IMR-90 (cell line): ENCODE measurements around the gene FPR3. TPM values are rescaled to one million over a fixed set of nuclear protein-coding genes. Genes with fewer than 3 reads are reported as not detected.

ENCODE experiments used
- ATAC-seq: fragments of 200-7000 bp; cut with Tn5 transposase; 2 replicates; pipeline ENCODE4 v1.9.1; 2020; ENCODE audit warnings: low read depth, mild to moderate bottlenecking, moderate library complexity
- BruUV-seq: library from RNA; stranded (reverse); fragments of 400-500 nt; replicated peaks from 2 replicates; lab custom pipeline; 2021; lab: Mats Ljungman, UMichigan
- CTCF ChIA-PET: fragments of 300-600 bp; formaldehyde crosslinking; extraction: SDS; loops from one replicate; lab custom pipeline; 2021; ENCODE audit warnings: antibody characterized with exemption; lab: Yijun Ruan, JAX
- POLR2A ChIA-PET: fragments of 300-600 bp; sonication (Branson Sonifier 250); formaldehyde crosslinking; loops from one replicate; lab custom pipeline; 2022; ENCODE audit warnings: antibody characterized with exemption; ENCODE audit not compliant: unreplicated experiment; lab: Charles Lee
- DNase-seq: peaks from one replicate; pipeline ENCODE4 v3.0.0; 2013
- H2AFZ ChIP-seq: replicated peaks from 2 replicates; pipeline ENCODE3; 2013; ENCODE audit warnings: low read length, mild to moderate bottlenecking; ENCODE audit not compliant: poor library complexity
- H2AK5ac ChIP-seq: 2 replicates; pipeline ENCODE4 v1.6.1; 2013; ENCODE audit warnings: low read depth, low read length, inconsistent platforms
- H2AK9ac ChIP-seq: replicated peaks from 2 replicates; pipeline ENCODE3; 2013; ENCODE audit warnings: mild to moderate bottlenecking, low read depth, low read length, moderate library complexity; ENCODE audit not compliant: poor library complexity
- H2BK120ac ChIP-seq: 2 replicates; pipeline ENCODE4 v1.6.1; 2013; ENCODE audit warnings: low read depth, low read length, inconsistent platforms
- H2BK15ac ChIP-seq: 3 replicates; pipeline ENCODE4 v1.6.1; 2013; ENCODE audit warnings: low read depth, low read length, inconsistent platforms
- H2BK20ac ChIP-seq: 2 replicates; pipeline ENCODE4 v1.6.1; 2013; ENCODE audit warnings: low read depth, mild to moderate bottlenecking, inconsistent platforms, low read length, moderate library complexity
- H2BK5ac ChIP-seq: 2 replicates; pipeline ENCODE4 v1.6.1; 2013; ENCODE audit warnings: mild to moderate bottlenecking, low read depth, low read length, inconsistent platforms; ENCODE audit not compliant: poor library complexity, severe bottlenecking
- H3K14ac ChIP-seq: replicated peaks from 2 replicates; pipeline ENCODE4 v1.6.1; 2013; ENCODE audit warnings: low read depth, low read length, inconsistent platforms
- H3K18ac ChIP-seq: 2 replicates; pipeline ENCODE4 v1.6.1; 2013; ENCODE audit warnings: low read depth, low read length, control low read depth
- H3K23ac ChIP-seq: 2 replicates; pipeline ENCODE4 v1.6.1; 2013; ENCODE audit warnings: low read depth, low read length, inconsistent platforms
- H3K27ac ChIP-seq: 2 replicates; pipeline ENCODE4 v1.5.1; 2013; ENCODE audit warnings: mild to moderate bottlenecking, control low read depth, low read length; ENCODE audit not compliant: insufficient read depth
- H3K27me3 ChIP-seq: 2 replicates; pipeline ENCODE4 v1.6.1; 2013; ENCODE audit warnings: low read length; ENCODE audit not compliant: control insufficient read depth, insufficient read depth
- H3K36me3 ChIP-seq: 2 replicates; pipeline ENCODE4 v1.6.1; 2013; ENCODE audit warnings: low read length, mixed read lengths; ENCODE audit not compliant: control insufficient read depth, insufficient read depth
- H3K4ac ChIP-seq: 2 replicates; pipeline ENCODE4 v1.6.1; 2013; ENCODE audit warnings: low read depth, low read length, inconsistent platforms
- H3K4me1 ChIP-seq: 2 replicates; pipeline ENCODE4 v1.6.1; 2013; ENCODE audit warnings: low read length, mixed read lengths; ENCODE audit not compliant: control insufficient read depth, insufficient read depth
- H3K4me2 ChIP-seq: 2 replicates; pipeline ENCODE4 v1.6.1; 2013; ENCODE audit warnings: low read depth, mild to moderate bottlenecking, control low read depth, low read length, moderate library complexity
- H3K4me3 ChIP-seq: 2 replicates; pipeline ENCODE4 v1.5.1; 2013; ENCODE audit warnings: low read depth, mild to moderate bottlenecking, control low read depth, low read length, moderate library complexity; ENCODE audit not compliant: insufficient read depth
- H3K56ac ChIP-seq: 2 replicates; pipeline ENCODE4 v1.6.1; 2013; ENCODE audit warnings: low read length, inconsistent platforms; ENCODE audit not compliant: insufficient read depth; ENCODE audit errors: extremely low read depth
- H3K79me1 ChIP-seq, 2 experiments: 2 replicates each; pipeline ENCODE4 v1.6.1; 2013; ENCODE audit warnings: low read length in 2 of 2, inconsistent platforms in 1 of 2, low read depth in 1 of 2
- H3K9ac ChIP-seq: 2 replicates; pipeline ENCODE4 v1.6.1; 2013; ENCODE audit warnings: low read depth, low read length, control low read depth
- H3K9me1 ChIP-seq: 2 replicates; pipeline ENCODE4 v1.6.1; 2013; ENCODE audit warnings: low read length, inconsistent platforms; ENCODE audit not compliant: insufficient read depth
- H3K9me3 ChIP-seq: 2 replicates; pipeline ENCODE4 v1.6.1; 2013; ENCODE audit warnings: low read length; ENCODE audit not compliant: control insufficient read depth, insufficient read depth
- H4K20me1 ChIP-seq: 2 replicates; pipeline ENCODE4 v1.6.1; 2013; ENCODE audit warnings: low read length, inconsistent platforms; ENCODE audit not compliant: insufficient read depth
- H4K5ac ChIP-seq: 2 replicates; pipeline ENCODE4 v1.6.1; 2013; ENCODE audit warnings: mild to moderate bottlenecking, low read depth, low read length, control low read depth
- H4K8ac ChIP-seq, 2 experiments: 2 replicates each; pipeline ENCODE4 v1.6.1; 2013; ENCODE audit warnings: low read depth in 2 of 2, low read length in 2 of 2, control low read depth in 1 of 2, inconsistent platforms in 1 of 2
- H4K91ac ChIP-seq: 2 replicates; pipeline ENCODE4 v1.6.1; 2013; ENCODE audit warnings: low read depth, low read length, inconsistent platforms; ENCODE audit not compliant: insufficient read depth
- BHLHE40 ChIP-seq: fragments of 150-350 bp; IDR thresholded peaks from 2 replicates; pipeline ENCODE4 v1.6.1; 2016; ENCODE audit warnings: mild to moderate bottlenecking, low read depth, low read length
- CEBPB ChIP-seq: IDR thresholded peaks from 2 replicates; pipeline ENCODE4 v1.6.1; 2012; ENCODE audit warnings: low read depth, low read length, improper control_type of control experiment
- CHD1 ChIP-seq: IDR thresholded peaks from 2 replicates; pipeline ENCODE4 v1.6.1; 2012; ENCODE audit warnings: low read depth, low read length, improper control_type of control experiment
- CTCF ChIP-seq: conservative IDR thresholded peaks from 2 replicates; pipeline ENCODE4 v1.5.1; 2012; ENCODE audit warnings: mild to moderate bottlenecking, low read depth, low read length, improper control_type of control experiment
- FOS ChIP-seq: fragments of 150-350 bp; IDR thresholded peaks from 2 replicates; pipeline ENCODE4 v1.6.1; 2016; ENCODE audit warnings: low read depth, low read length
- MAFK ChIP-seq: IDR thresholded peaks from 2 replicates; pipeline ENCODE4 v1.6.1; 2012; ENCODE audit warnings: low read depth, low read length, improper control_type of control experiment
- MAZ ChIP-seq: IDR thresholded peaks from 2 replicates; pipeline ENCODE4 v1.6.1; 2012; ENCODE audit warnings: low read depth, mild to moderate bottlenecking, low read length, improper control_type of control experiment, moderate library complexity, borderline replicate concordance
- MXI1 ChIP-seq: IDR thresholded peaks from 2 replicates; pipeline ENCODE4 v1.6.1; 2012; ENCODE audit warnings: low read depth, mild to moderate bottlenecking, low read length, moderate library complexity, borderline replicate concordance
- NFE2L2 ChIP-seq: fragments of 150-350 bp; IDR thresholded peaks from 2 replicates; pipeline ENCODE4 v1.6.1; 2016; ENCODE audit warnings: low read depth, mild to moderate bottlenecking, low read length
- POLR2A ChIP-seq: IDR thresholded peaks from 2 replicates; pipeline ENCODE4 v1.6.1; 2012; ENCODE audit warnings: mild to moderate bottlenecking, low read depth, low read length
- RAD21 ChIP-seq: IDR thresholded peaks from 2 replicates; pipeline ENCODE4 v1.6.1; 2012; ENCODE audit warnings: low read length, improper control_type of control experiment
- RCOR1 ChIP-seq: IDR thresholded peaks from 2 replicates; pipeline ENCODE4 v1.6.1; 2012; ENCODE audit warnings: mild to moderate bottlenecking, low read length, improper control_type of control experiment; ENCODE audit not compliant: insufficient replicate concordance
- RFX5 ChIP-seq: IDR thresholded peaks from 2 replicates; pipeline ENCODE4 v1.8.0; 2012; ENCODE audit warnings: low read depth, mild to moderate bottlenecking, low read length, moderate library complexity
- SMC3 ChIP-seq: fragments of 150-350 bp; IDR thresholded peaks from 2 replicates; pipeline ENCODE4 v1.6.1; 2016; ENCODE audit warnings: low read depth, mild to moderate bottlenecking, antibody characterized with exemption, low read length, moderate library complexity
- USF2 ChIP-seq: fragments of 150-350 bp; IDR thresholded peaks from 2 replicates; pipeline ENCODE4 v1.6.1; 2017; ENCODE audit warnings: mild to moderate bottlenecking, antibody characterized with exemption, low read length, low read depth
- WGBS, 2 experiments: methylation state at CpG; one replicate each; pipeline versions ENCODE4 v1.1.5 to v1.1.7; 2013; ENCODE audit warnings: missing lambda C conversion rate in 2 of 2; ENCODE audit not compliant: insufficient read length in 1 of 2; ENCODE audit errors: extremely low coverage in 2 of 2; 5-methylcytosine and 5-hydroxymethylcytosine counted together
- dilution Hi-C: fragments of 300-500 bp; cut with HindIII; formaldehyde crosslinking; loops from one replicate; pipeline ENCODE4 v1.14.3; 2018; ENCODE audit warnings: low sequenced_read_pairs; ENCODE audit not compliant: unreplicated experiment
- in situ Hi-C: fragments of 300-500 bp; cut with MboI; formaldehyde crosslinking; loops from 3 replicates; pipeline ENCODE4 v1.14.3; 2019; ENCODE audit warnings: low sequenced_read_pairs, inconsistent platforms, mixed read lengths
- intact Hi-C: fragments of 100-400 bp; cut with micrococcal nuclease; formaldehyde crosslinking; loops from 2 replicates; pipeline ENCODE4 v1.10.0; 2022
- polyA plus RNA-seq, 3 experiments: library from polyadenylated mRNA; depleted of rRNA; stranded (reverse); fragments of >200 nt; gene quantifications; 2 replicates each; pipeline ENCODE4 v1.2.3, GENCODE V29; 2012; ENCODE audit warnings: low replicate concordance in 1 of 3
- total RNA-seq: library from RNA; depleted of rRNA; stranded (reverse); fragments of >200 nt; gene quantifications from 2 replicates; pipeline ENCODE4 v1.2.3, GENCODE V29; 2012
- TF ChIP-seq, protein P1 (sequence below): fragments of 150-350 bp; IDR thresholded peaks from 2 replicates; pipeline ENCODE4 v1.6.1; 2016; ENCODE audit warnings: low read depth, mild to moderate bottlenecking, low read length, moderate library complexity, borderline replicate concordance

Gene FPR3
- total and polyA plus RNA-seq, 2 of the 4 experiments (the other 2 are of a cell fraction) = not detected

GRCh38 chr19:51754109-51754508 is 40.8 kb upstream of the FPR3 start:
- WGBS, 2 experiments = 100% methylated on average over 2 of the region's 6 CpGs; no CpG with 5 or more reads in 1 of the 2 experiments
- Histone ChIP-seq H3K36me3 (no peaks in the 10 kb centered on the region), H3K4ac (no peak overlapping the region)

More at GRCh38 chr19:51754109-51754508, 40.8 kb upstream of the FPR3 start:
- peaks cover 6% of the 10 kb centered on the region for H3K9me3 ChIP-seq
- H3K79me1 ChIP-seq = no peaks in the 10 kb centered on the region
- H2AFZ ChIP-seq = no peak overlapping the region
- H3K14ac ChIP-seq = no peak overlapping the region
- no peak overlapping the region for H2AK5ac ChIP-seq
- H2BK20ac ChIP-seq = no peak overlapping the region
- H3K9ac ChIP-seq = no peak overlapping the region
- no peak overlapping the region for H3K56ac ChIP-seq
- no peak for DNase-seq
- no peak overlapping the region for H3K4me3 ChIP-seq
- no peak overlapping the region for H3K18ac ChIP-seq
- no peak overlapping the region for H3K27ac ChIP-seq
- no peak overlapping the region for H2BK5ac ChIP-seq
- POLR2A ChIA-PET = no interaction called here
- no peaks in the 10 kb centered on the region for H3K9me1 ChIP-seq
- no peak overlapping the region for H2AK9ac ChIP-seq
- CTCF ChIA-PET = interaction anchor here (0.7 kb wide), 1 partner anchor 13 kb away, joined by 3 read pairs; no protein-coding TSS in a partner anchor
- no peaks in the 10 kb centered on the region for H3K4me1 ChIP-seq
- H4K5ac ChIP-seq = no peak overlapping the region
- no peak overlapping the region for H3K4me2 ChIP-seq
- no peak overlapping the region for H2BK15ac ChIP-seq
- dilution Hi-C loops = no loop called here
- no peak overlapping the region for H4K8ac ChIP-seq
- no peaks in the 10 kb centered on the region for H3K27me3 ChIP-seq
- ATAC-seq = no peak
- H2BK120ac ChIP-seq = no peak overlapping the region
- BruUV-seq = no TSS peak
- TF ChIP-seq MAZ (no peak), RFX5 (no peak), BHLHE40 (no peak), FOS (no peak), POLR2A (no peak), USF2 (no peak), RCOR1 (no peak), SMC3 (no peak), CHD1 (no peak), CTCF (no peak), RAD21 (no peak), MAFK (no peak), CEBPB (no peak), MXI1 (no peak), NFE2L2 (no peak)
- TF ChIP-seq, protein P1, sequence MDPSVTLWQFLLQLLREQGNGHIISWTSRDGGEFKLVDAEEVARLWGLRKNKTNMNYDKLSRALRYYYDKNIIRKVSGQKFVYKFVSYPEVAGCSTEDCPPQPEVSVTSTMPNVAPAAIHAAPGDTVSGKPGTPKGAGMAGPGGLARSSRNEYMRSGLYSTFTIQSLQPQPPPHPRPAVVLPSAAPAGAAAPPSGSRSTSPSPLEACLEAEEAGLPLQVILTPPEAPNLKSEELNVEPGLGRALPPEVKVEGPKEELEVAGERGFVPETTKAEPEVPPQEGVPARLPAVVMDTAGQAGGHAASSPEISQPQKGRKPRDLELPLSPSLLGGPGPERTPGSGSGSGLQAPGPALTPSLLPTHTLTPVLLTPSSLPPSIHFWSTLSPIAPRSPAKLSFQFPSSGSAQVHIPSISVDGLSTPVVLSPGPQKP = no peak
- H3K23ac ChIP-seq = no peak overlapping the region
- intact Hi-C loops = no loop called here
- in situ Hi-C loops = no loop called here
- H4K20me1 ChIP-seq = no peaks in the 10 kb centered on the region
- H4K91ac ChIP-seq = no peak overlapping the region
